ENCODE results near the gene SCP2. TPM values are rescaled to one million over a fixed set of nuclear protein-coding genes. Genes with fewer than 3 reads are reported as not detected.
A peak's percentile ranks its signal among the peaks of the same experiment; 100 is the strongest.

SCP2 gene
- total RNA-seq, 1 experiment from 2014 or later: 59.3 TPM

- no peak for DNase-seq (ENCODE audit: low read depth)
These were observed 153.7 kb downstream of the SCP2 start for GRCh38 chr1:53080769-53081168.

- DNase-seq (ENCODE audit: low read depth): no peak
These were observed 154.4 kb downstream of the SCP2 start for GRCh38 chr1:53081384-53082066.

- no peak for DNase-seq (ENCODE audit: low read depth)
These were observed 155.9 kb downstream of the SCP2 start for GRCh38 chr1:53082826-53083455.

GRCh38 chr1:53083636-53084588 lies 156.8 kb downstream of the SCP2 start:
- DNase-seq (ENCODE audit: low read depth): no peak

GRCh38 chr1:53084589-53084971 lies 157.5 kb downstream of the SCP2 start:
- DNase-seq (ENCODE audit: low read depth): no peak

GRCh38 chr1:53085405-53085804 lies 158.3 kb downstream of the SCP2 start:
- DNase-seq (ENCODE audit: low read depth): no peak

- no peak for DNase-seq (ENCODE audit: low read depth)
These were observed 159.5 kb downstream of the SCP2 start for GRCh38 chr1:53086491-53087070.

- DNase-seq (ENCODE audit: low read depth): no peak
These were observed 160.5 kb downstream of the SCP2 start for GRCh38 chr1:53087332-53088285.

GRCh38 chr1:53088616-53089300 lies 161.7 kb downstream of the SCP2 start:
- no peak for DNase-seq (ENCODE audit: low read depth)

- DNase-seq (ENCODE audit: low read depth): no peak
These were observed 162.6 kb downstream of the SCP2 start for GRCh38 chr1:53089478-53090226.

GRCh38 chr1:53090227-53091147 lies 163.4 kb downstream of the SCP2 start:
- DNase-seq (ENCODE audit: low read depth): no peak

GRCh38 chr1:53091841-53092645 lies 165.0 kb downstream of the SCP2 start:
- peak; percentile 55 for DNase-seq (ENCODE audit: low read depth)

- DNase-seq (ENCODE audit: low read depth): no peak
These were observed 165.8 kb downstream of the SCP2 start for GRCh38 chr1:53092659-53093450.

- no peak for DNase-seq (ENCODE audit: low read depth)
These were observed 166.3 kb downstream of the SCP2 start for GRCh38 chr1:53093451-53093754.

- DNase-seq (ENCODE audit: low read depth): no peak
These were observed 166.9 kb downstream of the SCP2 start for GRCh38 chr1:53093778-53094532.

GRCh38 chr1:53094533-53094919 lies 167.4 kb downstream of the SCP2 start:
- DNase-seq (ENCODE audit: low read depth): no peak
